ENCODE results near the gene CCDC92B.

- TF ChIP-seq CTCF (IDR thresholded peaks at IDR 0.05) = no peak
- TF ChIP-seq POLR2A (IDR thresholded peaks at IDR 0.05) = no peak
- TF ChIP-seq EP300 (IDR thresholded peaks at IDR 0.05) = no peak
Observed at GRCh38 chr17:2701161-2701995, 48.1 kb downstream of the CCDC92B start.

Measured in tibial nerve (tissue), 4 donors.